Mononuclear cell (primary cell): ENCODE data around the gene ANKRD18B. TPM values are rescaled to one million over a fixed set of nuclear protein-coding genes. Genes with fewer than 3 reads are reported as not detected.
"Not testable (repeated sequence)": the region's sequence is repeated elsewhere in the genome, so short reads cannot be mapped to it uniquely, and the experiment has no call there.

Experiments
- H3K27me3 ChIP-seq: 2 replicates; pipeline ENCODE4 v1.6.0; 2011; ENCODE audit warnings: low read length, control low read depth; ENCODE audit not compliant: insufficient read depth
- H3K4me1 ChIP-seq: 2 replicates; pipeline ENCODE4 v1.5.1; 2011; ENCODE audit warnings: mild to moderate bottlenecking, low read length, control low read depth; ENCODE audit not compliant: insufficient read depth
- H3K4me3 ChIP-seq: 2 replicates; pipeline ENCODE4 v1.5.1; 2011; ENCODE audit warnings: mild to moderate bottlenecking, low read length, moderate library complexity
- H3K9me3 ChIP-seq: 2 replicates; pipeline ENCODE4 v1.5.1; 2011; ENCODE audit warnings: low read depth, mild to moderate bottlenecking, control low read depth, low read length
- total RNA-seq: library from RNA; depleted of rRNA; stranded (reverse); fragments of >200 nt; gene quantifications from one replicate; pipeline ENCODE4 v1.2.3, GENCODE V29; 2012

ANKRD18B gene
- total RNA-seq, 1 donor, result 1.2 TPM

DNA sequence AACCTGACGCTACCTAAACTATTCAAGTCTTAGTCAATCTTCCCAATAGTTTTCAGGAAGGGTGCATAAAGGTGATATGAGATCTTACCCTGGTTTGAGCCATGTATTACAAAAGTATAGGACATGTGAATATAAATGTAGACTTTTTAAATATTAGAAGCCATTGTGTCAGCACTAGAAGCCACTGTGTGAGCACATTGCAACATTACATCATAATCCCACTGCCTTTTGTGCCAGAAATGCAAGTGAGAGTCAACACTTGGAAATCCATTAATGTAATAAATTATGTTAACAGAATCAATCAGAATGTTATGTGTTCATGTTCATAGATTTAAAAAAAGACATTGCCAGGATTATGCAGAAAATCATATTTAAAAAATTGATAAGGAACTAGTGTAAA, 7.7 kb upstream of the ANKRD18B start:
- not testable (repeated sequence) for H3K9me3 ChIP-seq, H3K27me3 ChIP-seq, H3K4me3 ChIP-seq, H3K4me1 ChIP-seq

DNA sequence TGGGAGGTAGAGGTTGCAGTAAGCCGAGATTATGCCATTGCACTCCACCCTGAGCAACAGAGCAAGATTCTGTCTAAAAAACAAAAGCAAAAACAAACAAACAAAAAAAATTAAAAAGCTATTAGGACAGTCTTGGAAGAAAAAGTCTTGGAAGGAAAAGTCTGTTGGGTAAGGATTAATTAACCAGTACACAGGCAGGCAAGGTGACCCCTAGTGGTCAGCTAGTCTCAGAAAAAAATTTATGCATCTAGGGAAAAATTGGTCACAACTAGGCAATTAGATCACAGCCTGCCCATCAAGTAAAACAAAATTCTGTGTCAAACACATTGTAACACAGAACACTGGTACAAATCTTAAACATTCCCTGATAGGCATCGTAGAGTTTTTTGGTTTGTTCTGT, 6.7 kb upstream of the ANKRD18B start:
- Histone ChIP-seq H3K9me3 (no peaks in the 10 kb centered on the region), H3K4me1 (no peaks in the 10 kb centered on the region), H3K4me3 (no peak overlapping the region), H3K27me3 (peaks cover 13% of the 10 kb centered on the region)

DNA sequence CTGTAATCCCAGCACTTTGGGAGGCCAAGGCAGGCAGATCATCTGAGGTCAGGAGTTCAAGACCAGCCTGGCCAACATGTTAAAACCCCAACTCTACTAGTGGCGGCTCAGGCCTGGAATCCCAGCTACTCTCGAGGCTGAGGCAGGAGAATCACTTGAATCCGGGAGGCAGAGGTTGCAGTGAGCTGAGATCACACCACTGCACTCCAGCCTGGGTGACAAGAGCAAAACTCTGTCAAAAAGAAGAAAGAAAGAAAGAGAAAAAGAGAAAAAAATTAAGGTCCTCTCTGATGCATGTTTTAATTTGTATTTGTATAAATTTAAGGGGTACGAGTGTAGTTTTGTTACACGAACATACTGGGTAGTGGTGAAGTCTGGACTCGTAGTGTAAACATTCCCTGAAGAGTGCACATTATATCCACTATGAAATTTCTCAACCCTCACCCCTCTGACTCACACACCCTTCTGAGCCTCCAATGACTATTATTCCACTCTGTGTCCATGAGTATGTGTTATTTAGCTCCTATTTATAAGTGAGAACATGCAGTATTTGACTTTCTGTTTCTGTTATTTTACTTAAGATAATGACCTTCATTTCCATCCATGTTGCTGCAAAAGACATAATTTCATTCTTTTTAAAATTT, 6.0 kb upstream of the ANKRD18B start:
- peaks cover 20% of the 10 kb centered on the region for H3K27me3 ChIP-seq
- not testable (repeated sequence) for H3K4me3 ChIP-seq, H3K4me1 ChIP-seq, H3K9me3 ChIP-seq

DNA sequence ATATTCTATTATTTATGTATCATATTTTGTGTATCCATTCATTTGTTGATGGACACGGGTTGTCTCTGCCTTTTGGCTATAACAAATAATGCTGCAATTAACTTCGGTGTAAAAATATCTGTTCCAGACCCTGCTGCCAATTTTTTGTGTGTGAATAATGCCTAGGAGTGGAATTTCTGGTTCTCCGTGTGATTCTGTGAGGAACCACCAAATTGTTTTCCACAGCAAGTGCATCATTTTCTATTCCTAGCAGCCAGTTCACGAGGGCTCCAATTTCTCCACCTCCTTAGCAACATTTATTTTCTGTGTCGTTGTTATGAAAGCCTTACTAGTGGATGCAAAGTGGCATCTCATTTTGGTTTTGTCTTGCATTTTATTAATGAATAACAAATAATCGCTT, 2.2 kb upstream of the ANKRD18B start:
- Histone ChIP-seq H3K4me1 (peaks cover 12% of the 10 kb centered on the region), H3K27me3 (peaks cover 48% of the 10 kb centered on the region)
- H3K4me3 ChIP-seq, H3K9me3 ChIP-seq: not testable (repeated sequence)

DNA sequence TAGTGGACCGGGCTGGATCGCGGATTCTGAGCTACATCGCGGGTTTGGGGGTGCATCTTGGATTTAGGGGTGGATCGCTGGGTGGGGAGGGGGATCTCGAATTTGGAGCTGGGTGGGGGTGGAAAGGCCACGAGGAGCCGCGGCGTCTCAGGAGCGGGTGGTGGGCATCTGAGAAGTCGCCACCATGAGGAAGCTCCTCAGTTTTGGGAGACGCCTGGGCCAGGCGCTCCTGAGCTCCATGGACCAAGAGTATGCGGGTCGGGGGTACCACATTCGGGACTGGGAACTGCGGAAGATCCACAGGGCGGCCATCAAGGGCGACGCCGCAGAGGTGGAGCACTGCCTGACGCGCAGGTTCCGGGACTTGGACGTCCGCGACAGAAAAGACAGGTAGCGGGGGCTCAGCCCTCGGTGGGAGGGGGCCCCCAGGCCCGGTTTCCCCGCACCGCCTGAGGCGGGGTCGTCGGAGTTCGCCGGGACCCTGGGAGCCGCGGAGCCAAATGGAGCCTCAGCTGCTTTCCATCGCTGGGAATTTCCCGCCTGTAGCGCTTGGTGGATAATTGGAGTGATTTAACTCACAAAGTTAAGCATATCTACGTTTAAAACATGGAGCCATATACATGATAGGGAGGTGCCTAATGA, 376 bp downstream of the ANKRD18B start:
- Histone ChIP-seq H3K27me3 (peaks cover 57% of the 10 kb centered on the region), H3K9me3 (no peaks in the 10 kb centered on the region), H3K4me3 (no peak overlapping the region), H3K4me1 (peaks cover 12% of the 10 kb centered on the region)

DNA sequence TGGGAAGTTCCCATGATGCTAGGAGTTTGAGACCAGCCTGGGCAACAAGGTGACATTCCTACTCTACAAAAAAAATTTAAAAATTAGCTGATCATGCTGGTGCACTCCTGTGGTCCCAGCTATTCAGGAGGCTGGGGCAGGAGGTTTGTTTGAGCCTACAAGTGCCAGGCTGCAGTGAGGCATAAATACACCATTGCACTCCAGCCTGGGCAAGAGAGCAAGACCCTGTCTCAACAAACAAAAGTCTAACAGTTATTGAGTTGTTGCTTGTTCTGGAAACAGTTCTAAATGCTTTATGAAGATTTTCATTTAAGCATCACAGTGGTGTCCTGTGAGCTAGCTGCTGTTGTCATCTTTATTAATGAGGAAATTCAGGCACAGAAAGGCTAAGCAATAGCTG, 4.0 kb downstream of the ANKRD18B start:
- Histone ChIP-seq H3K4me1 (peaks cover 12% of the 10 kb centered on the region), H3K27me3 (peaks cover 40% of the 10 kb centered on the region)
- not testable (repeated sequence) for H3K4me3 ChIP-seq, H3K9me3 ChIP-seq

DNA sequence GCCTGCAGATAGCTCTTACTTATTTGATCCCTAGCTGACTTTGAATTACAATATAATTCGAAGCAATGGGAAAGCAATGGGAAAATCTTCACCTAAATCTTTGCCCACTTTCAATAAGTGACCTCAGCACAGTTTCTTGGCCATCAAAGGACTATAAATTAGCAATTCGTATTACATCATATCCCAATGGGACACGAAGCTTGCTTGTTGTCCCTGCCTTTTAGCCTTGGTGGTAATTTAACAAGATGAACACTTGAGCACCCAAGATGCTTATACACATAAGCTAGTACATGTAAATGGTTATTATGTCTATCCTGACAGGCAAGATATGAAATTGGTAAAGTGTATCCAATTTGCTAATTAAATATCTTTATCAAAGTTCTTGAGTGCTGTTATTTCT, 9.9 kb downstream of the ANKRD18B start:
- H3K27me3 ChIP-seq, H3K4me1 ChIP-seq, H3K9me3 ChIP-seq, H3K4me3 ChIP-seq: not testable (repeated sequence)

DNA sequence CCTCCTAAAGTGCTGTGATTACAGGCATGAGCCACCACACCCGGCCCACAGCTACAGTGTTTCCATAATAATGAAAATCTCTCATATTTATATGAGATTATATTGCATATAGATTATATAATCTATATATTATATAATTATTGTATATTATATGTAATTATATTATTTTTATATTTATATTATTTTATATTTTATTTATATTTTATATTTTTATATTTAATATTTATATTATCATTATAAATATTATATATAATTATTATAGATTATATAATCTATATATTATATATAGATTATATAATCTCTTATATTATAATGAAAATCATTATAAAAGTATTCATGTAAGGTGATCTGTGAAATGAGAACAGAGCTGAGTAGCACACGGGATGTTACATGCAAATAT, 11.5 kb downstream of the ANKRD18B start:
- no peaks in the 10 kb centered on the region for H3K9me3 ChIP-seq
- no peak overlapping the region for H3K4me3 ChIP-seq
- H3K27me3 ChIP-seq, result peaks cover 3% of the 10 kb centered on the region
- H3K4me1 ChIP-seq, result no peaks in the 10 kb centered on the region

DNA sequence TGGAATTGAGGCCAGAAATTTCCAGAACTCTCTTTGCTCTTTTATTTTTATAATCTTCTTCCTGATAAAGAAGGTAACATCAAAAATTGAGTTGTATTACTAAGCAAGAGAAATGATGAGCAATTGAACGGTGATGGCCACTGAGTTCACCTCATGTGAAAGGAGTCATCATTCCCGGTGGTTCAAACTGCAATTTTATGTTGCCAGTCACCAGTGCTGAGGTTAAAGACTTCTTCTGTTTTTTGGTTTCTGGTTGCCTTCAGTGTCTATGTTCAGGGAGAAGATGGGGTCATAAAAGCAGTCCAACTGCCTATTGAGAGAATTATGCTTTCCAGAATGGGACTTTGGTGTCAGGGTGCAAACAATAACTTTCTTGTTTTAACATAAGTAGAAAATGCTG, 19.4 kb downstream of the ANKRD18B start:
- not testable (repeated sequence) for H3K4me1 ChIP-seq, H3K9me3 ChIP-seq, H3K27me3 ChIP-seq, H3K4me3 ChIP-seq

DNA sequence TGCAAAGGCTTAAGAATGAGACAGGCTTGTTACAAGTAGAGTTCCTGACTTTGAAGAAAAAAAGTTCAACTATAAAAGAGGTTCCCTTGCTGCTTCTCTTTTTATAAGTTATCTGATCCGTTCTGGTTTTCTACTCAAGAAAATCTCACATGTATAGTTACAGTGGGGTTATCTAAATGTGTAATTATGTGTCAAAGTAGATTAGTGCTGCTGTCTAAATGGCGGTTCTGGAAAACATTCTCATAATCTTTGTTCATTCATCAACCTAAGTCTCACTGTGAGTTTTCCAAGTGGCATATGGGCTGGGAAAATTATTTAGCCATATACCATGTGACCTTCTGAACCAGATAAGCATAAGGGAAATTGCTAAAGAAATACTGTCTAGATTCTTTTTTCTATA, 21.7 kb downstream of the ANKRD18B start:
- not testable (repeated sequence) for H3K9me3 ChIP-seq, H3K4me3 ChIP-seq, H3K4me1 ChIP-seq, H3K27me3 ChIP-seq

DNA sequence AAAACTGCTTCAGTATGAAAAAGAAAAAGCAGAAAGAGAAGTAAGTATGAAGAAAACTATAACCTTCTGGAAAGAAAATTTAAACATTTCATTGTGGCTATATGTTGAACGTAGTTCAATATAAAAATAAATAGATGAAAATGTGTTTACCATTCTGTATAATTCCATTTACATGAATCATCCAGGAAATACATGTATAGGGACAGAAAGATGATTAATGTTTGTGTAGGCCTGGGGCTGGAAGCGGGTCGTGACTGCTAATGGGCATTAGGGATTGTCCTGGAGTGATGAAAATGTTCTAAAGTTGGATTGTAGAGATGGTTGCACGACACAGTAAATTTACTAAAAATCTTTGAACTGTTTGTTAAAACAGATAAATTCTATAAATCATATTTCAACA, 24.8 kb downstream of the ANKRD18B start:
- not testable (repeated sequence) for H3K9me3 ChIP-seq, H3K4me1 ChIP-seq, H3K4me3 ChIP-seq, H3K27me3 ChIP-seq

DNA sequence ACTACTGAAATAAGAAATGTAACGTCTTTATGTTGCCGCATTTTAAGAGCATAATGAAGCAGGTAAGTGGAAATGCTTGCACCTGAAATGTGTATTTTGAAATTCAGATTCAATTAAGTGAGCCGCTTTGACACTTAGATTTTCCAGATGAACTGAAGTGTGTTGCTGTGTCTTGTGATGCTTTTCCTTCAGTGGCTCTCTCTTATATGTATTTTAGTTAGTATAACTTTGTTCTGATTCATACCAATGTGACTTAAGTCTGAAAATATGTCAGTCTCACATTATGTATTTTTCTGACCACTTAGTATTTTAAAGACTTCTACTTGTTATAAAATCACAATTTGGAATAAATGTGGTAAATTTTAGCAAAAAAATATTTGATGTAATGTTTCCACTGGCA, 25.4 kb downstream of the ANKRD18B start:
- H3K4me3 ChIP-seq, H3K27me3 ChIP-seq, H3K4me1 ChIP-seq, H3K9me3 ChIP-seq: not testable (repeated sequence)

DNA sequence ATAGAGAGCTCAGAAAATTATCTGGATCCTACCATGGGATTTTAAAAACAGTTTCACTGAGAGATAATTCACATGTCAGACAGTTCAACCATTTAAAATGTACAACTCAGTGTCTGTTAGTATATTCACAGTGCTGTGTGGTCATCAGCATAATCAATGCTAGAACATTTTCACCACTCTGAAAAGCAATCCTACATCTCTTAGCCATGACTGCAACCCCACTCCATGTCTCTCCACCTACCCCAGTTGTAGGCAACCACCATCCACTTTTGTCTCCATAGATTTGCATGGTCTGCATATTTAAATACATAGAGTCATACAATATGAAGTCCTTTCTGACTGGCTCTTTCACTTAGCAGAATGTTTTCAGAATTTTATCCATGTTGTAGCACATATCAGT, 27.1 kb downstream of the ANKRD18B start:
- H3K9me3 ChIP-seq, H3K4me1 ChIP-seq, H3K4me3 ChIP-seq, H3K27me3 ChIP-seq: not testable (repeated sequence)

DNA sequence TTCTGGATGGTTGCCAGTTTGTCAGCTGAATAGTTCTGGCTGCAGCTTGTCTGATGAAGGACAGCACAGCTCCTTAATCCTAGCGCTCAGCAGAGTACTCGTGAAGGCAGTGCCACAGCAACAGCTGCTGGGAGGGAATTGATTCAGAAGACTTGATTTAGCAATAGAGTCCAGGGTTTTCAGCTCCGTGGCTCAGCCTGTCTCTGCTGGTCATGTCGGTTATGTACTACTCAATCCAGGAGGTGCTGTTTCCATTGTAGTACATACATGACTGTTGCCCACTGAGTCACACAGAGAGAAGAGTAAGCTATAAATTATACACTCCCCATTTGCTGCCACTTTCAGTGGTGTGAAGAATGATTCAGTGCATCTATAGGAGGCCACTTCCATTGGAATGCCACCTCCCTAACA, 28.3 kb downstream of the ANKRD18B start:
- not testable (repeated sequence) for H3K4me1 ChIP-seq, H3K9me3 ChIP-seq, H3K4me3 ChIP-seq, H3K27me3 ChIP-seq

DNA sequence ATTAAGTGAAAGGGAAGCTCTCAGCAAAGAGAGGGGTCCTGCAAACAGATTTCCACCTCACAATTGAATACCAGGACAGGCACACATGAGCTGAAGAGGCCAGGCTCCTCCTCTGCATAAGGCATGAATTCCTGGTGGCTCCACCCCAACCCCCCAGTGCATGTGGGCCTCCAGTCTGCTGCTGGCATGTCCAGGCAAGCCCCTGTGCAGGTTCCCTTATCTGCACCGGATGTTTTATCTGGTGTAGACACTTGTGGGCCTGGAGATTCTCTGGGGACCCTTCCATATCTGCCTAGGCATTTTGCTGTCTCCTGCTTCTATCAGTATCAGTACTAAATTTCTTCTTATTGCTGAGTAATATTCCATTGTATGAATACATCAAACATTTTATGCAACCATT, 36.2 kb downstream of the ANKRD18B start:
- not testable (repeated sequence) for H3K27me3 ChIP-seq, H3K4me3 ChIP-seq, H3K9me3 ChIP-seq, H3K4me1 ChIP-seq

DNA sequence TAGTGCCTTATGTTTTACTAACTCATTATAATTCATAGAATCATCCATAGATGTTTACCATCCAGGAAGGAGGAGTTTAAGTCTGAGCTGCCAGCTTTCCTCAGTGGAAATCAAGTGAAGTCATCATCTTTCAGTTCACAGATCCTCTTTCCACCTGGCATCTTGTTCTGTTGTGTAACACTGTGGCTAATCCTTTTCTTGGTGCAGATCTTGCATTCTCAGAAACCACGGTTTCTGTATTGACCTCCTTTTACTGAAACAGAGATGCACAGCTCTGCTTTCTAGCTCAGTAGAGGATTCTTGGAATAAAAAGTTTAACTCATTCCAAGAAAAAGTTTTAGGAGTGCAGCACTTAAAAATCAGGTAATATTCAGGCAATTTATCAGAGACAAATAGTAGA, 38.1 kb downstream of the ANKRD18B start:
- not testable (repeated sequence) for H3K4me1 ChIP-seq, H3K9me3 ChIP-seq, H3K27me3 ChIP-seq, H3K4me3 ChIP-seq
